ENCODE results near the gene UCK2.

- TF ChIP-seq EP300 (IDR thresholded peaks at IDR 0.05) (no peak), CTCF (IDR thresholded peaks at IDR 0.05) (no peak), POLR2A (IDR thresholded peaks at IDR 0.05) (no peak)
Measured at GRCh38 chr1:165960881-165961280, 133.5 kb downstream of the UCK2 start.

Data from sigmoid colon (tissue), 4 donors.